ENCODE results near the gene HDAC4.
A peak's percentile ranks its signal among the peaks of the same experiment; 100 is the strongest.

HDAC4 gene

DNA sequence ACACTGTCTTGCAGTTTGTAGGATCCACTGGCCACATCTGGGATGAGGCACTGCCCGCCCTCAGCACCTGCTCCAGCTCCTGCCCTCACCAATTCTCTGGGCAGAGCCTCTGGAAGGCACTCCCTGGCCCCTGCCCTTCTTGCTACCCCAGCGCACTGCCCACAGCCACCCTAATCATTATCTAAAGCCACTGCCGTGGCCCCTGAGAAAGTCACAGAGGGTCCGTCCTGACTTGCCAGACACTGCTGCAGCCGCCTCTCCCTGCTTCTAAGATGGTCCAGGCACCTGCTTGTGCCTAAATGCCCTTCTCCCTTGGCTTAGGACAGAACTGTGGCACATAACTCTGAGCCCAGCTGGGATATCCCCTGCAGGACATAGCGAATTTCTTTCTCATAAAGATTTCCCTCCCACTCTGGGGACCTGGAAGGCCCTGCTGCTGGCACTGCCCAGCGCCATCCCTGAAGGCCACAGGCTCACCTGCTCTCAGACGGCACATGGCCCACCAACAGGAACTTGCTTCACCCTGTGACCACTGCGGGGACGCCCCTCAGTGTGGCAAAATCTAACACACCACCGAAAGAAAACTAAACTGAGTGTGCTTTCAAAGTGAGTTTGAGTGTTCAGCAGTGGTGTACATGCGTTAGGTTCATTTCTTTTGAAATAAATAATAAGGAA, 244.9 kb downstream of the HDAC4 start:
- DNase-seq (ENCODE audit: low read depth in 2 of 2), result no peak

DNA sequence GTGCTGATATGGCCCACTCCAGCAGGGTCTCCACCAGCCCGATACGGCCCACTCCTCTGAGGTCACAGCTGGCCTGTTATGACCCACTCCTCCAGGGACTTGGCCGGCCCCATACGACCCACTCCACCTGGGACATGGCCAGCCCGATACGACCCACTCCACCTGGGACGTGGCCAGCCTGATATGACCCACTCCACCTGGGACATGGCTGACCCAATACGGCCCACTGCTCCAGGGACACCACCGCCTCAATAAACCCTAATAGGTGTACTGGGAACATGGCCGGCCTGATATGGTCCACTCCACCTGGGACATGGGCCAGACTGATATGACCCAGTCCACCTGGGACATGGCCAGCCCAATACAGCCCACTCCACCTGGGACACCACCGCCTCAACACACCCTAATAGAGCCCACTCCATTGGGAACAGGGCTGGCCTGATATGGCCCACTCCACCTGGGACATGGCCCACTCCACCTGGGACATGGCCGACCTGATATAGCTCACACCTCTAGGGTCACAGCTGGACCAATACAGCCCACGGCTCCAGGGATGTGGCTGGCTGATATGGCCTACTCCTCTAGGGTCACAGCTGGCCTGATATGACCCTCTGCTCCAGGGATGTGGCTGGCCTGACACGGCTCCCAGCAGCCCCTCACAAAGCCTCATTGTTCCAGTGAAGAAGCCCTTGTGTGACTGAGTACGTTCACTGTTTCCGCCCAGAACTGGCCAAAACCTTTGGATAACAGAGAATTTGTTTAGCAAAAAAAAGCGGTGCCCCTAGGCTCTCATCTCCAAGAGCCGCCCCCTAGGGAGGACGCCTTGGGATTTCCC, 245.6 kb downstream of the HDAC4 start:
- DNase-seq (ENCODE audit: low read depth in 2 of 2), result no peak

DNA sequence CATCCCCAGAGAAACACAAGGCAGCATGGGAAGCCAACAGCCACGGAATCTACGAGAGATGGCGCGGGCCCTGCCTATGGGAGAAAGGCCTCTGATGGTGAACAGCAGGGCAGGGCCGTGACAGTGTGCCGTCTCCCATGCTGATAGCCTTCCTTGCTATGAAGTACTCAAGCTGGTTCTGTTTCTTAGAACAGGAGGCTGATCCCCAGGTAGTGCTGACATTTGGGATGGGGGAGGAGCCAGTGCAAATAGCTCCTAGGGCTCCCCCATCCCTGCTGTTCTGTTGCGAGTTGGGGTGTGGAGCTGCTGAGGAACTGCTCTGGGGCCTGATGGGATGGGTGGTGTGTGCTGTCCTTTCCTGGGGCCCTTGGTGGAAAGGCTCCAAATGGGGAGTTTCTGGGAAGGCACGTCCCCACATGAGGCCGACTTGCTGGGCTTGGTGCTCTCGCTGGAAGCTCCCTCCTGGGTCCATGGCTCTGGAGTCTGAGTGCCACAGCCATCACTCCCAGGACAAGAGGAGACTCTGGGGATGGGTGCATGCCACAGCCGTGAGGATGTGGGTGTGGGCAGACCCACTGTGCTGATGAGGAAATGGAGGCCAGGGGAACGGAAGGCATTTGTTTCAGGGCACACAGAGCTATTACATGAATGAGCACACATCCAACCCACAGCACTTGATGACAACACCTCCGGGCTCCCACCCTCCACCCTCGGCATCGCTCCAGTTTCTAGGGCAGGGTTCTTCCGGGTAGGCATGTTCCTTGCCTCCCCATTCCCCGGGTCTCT, 246.8 kb downstream of the HDAC4 start:
- no peak for DNase-seq (ENCODE audit: low read depth in 2 of 2)

DNA sequence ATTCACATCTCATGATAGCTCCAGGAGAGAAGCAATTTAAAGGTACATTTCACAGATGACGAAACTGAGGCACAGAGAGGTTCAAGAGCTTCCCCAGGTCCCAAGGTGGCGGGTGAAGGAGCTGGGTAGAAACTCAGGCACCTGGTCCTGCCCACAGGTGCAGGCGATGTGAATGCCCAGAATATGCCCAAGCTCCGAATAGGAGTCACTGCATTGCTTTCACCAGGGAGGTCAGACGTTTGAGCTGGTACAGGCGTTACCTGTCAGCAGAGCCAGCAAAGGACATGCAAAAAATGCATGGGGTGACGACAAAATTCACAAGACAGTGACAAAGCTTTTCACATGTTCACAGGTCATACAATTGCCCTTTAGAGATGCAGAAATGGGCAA, 247.9 kb downstream of the HDAC4 start:
- DNase-seq (ENCODE audit: low read depth in 2 of 2), result no peak

DNA sequence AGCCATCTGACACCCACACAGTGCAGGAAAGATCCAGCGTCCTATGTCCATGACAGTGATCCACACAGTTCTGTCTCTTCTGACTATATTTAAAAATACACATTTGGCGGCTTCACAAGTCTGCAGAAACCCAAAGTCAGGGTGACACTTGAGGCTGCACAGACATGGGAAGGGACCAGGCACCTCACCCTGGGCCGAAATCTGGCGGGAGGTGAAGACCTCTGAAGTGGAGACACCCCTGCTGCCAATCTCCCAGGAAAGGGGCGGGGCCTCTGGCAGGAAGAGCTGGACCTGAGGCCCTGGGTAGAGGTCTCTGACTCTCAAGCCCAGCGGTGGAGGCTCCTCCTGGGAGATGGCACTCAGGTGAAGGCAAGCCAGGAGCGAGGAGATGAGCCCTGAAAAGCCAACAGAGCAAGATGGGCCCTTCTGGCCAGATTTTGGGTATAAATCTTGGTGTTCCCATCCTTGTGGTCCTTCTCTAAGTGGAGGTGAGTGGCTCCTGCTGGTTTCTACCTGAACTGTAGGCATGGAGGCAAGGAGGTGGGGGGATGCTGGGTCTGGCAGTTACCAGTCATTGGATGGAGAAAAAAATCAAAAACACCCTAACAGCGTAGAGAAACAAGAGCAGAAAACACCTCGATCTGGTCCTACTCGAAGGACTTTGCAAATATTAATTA, 248.4 kb downstream of the HDAC4 start:
- DNase-seq (ENCODE audit: low read depth in 2 of 2), result no peak

DNA sequence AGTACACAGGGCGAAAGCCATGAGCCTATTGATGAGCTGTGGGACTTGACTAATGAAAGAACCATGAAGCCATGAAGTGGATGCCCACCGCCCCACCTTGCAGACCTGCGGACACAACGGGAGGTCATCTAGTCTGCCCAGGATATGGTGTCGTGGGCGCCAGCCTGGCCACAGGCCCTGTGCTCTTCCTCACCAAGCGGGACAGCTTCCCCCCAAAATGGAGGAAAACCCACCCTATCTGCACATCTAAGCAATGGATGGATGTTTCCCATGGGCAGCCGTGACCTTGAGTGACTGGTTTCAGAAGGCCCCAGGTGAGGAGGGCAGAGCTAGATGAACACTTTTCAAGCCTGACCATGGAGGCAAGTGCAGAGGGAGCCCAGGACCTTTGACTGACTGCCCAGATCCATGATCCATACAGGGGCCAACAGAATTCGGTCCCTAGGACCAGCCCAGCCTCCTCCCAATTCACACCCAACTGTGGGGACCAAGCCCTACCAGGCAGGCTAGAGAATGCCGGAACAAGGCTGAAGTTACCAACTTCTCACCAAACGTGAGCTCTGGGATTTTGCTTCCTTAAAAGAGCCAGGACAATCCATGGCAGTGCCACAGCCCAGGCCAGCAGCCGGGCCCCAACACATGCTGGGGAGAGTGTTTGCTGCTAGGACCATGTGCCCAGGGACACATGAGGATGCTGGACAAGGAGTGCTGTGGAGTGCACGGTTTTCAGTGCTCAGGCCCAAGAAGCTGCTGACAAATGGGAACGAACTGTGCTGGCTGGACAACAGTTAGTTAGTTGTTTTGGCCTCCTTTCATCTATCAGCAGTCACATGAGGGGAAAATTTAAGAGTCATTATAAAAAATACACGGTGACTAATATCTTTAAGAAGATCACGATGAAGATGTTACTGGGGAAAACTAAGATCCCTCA, 249.4 kb downstream of the HDAC4 start:
- no peak for DNase-seq (ENCODE audit: low read depth in 2 of 2)

DNA sequence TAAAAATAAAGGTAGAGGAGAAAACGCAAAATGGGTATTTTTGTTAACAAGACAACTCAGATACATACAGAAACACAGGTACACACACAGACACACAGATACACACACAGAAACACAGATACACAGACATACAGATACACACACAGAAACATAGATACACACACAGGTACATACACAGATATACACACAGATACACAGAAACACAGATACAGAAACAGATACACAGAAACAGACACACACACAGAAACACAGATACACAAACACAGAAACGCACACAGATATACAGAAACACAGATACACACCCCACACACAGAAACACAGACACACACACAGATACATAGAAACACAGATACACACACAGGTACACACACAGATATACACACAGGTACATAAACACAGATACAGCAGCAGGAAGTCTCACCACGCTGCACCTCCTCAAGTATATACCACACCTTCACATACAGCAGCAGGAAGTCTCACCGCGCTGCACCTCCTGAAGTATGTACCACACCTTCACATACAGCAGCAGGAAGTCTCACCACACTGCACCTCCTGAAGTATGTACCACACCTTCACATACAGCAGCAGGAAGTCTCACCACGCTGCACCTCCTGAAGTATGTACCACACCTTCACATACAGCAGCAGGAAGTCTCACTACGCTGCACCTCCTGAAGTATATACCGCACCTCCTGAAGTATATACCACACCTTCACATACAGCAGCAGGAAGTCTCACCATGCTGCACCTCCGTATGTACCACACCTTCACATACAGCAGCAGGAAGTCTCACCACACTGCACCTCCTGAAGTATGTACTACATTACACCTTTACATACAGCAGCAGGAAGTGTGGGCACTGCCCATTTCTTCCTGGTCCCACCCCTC, 250.5 kb downstream of the HDAC4 start:
- no peak for DNase-seq (ENCODE audit: low read depth in 2 of 2)

DNA sequence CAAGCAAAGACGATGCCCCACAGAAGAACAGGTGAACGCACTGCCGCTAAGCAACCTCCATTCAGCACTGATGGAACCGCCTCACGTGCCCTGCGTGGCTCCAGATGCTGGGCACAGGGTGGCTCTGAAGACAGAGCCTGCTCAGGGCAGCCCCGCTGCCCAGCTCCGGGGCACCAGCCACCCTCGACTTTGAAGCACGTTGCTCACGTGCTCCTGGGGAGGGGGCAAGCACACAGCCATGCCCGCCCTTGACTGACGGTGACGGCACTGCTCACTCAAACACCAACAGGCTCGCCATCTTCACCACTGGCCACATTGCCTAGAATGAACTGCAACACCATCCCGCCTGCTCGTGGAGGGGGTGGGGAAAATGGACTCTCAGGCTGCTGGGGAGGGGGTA, 251.3 kb downstream of the HDAC4 start:
- no peak for DNase-seq (ENCODE audit: low read depth in 2 of 2)

DNA sequence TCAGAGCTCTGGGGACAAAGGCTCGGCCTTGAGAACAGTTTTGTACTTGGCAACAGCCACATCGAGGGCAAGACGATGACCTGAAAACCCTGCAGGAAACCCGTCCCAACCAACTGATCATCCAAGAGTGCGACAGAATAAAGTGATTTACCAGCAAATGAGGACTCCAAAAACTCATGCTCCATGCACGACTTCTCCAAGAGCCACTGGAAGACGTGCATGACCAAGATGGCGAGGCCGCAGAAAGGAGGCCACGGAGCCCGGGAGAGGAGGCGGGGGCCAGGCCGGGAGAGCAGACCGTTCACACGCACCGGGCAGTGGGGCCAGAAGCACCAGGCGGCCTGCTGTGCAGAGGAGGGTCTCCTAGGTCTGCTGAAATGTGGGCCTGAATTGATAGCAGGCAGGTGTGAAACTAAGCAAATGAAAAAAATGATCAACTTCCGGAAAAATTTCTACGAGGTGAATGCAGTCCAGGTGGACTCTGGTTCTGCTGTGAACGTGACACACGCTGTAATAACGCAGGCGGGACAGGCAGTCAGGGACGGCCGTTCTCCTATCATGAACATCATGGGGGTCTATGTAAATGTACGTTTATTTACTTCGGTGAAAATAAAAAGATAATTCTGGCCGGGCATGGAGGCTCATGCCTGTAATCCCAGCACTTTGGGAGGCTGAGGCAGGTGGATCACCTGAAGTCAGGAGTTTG, 252.2 kb downstream of the HDAC4 start:
- no peak for DNase-seq (ENCODE audit: low read depth in 2 of 2)

DNA sequence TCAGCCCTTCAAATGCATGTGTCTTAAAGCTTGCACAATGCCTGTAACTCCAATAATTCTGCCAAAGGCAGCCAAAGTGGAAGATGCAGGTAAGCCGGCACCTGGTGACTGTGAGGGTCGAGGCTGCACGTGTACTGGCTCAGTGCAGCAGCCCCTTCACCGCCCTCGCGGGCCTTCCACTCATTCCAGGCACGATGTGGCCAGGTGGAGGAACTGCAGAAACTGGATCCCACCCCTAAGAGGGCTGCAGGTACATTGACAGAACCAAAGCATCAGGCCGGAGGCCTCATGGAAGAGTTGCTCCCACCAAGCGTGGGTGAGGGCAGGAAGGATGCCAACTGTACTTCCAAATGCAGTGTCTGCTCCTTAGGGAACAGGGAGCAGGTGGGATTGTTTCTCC, 253.4 kb downstream of the HDAC4 start:
- no peak for DNase-seq (ENCODE audit: low read depth in 2 of 2)

DNA sequence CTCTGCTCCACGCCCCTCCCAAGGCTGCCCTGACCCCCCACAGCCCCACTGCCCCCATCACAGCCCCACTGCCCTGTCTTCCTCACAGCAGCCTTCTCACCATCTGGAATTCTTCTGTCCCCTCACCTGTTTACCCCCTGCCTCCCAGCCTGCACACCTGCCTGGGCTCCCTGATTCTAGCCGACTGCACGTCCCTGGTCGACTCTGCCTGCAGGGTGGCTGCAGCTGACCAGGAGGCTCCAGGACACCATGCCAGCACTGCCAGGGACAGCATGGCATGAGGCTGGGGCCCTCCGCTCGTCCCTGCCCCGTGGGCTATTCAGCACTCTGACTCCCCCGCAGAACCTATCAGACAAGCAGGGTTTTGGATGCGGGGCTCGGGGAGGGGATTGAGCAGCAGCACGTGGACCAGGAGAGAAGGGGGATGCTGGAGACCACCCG, 254.1 kb downstream of the HDAC4 start:
- no peak for DNase-seq (ENCODE audit: low read depth in 2 of 2)

DNA sequence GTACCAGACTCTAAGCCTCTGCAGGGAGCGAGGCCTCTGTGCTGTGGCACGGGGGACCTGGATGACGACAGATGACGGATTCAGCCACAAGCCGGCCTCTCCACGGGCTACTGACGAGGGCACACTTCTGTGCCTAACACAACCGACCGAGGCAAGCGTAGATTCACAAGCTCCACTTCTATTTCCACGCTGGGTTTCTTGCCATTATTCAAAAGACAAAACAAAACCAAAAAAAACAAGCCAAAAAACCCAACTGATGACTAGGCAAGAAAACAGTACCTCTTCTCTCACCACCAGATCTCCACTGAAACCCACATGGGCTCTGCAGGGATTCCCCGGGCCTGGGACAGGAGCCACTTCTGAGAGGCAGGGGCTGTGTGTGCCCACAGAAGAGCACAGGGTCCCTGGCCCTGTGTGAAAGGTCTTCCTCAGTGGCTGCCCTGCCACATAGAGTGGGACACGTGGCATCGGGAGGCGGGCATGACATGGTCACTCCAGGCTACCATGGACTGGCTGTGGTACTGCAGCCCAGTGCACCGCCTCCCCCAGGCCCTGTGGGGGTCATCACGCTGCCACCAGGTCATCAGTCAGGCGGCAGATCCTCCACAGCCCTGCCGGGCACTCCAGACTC, 254.7 kb downstream of the HDAC4 start:
- no peak for DNase-seq (ENCODE audit: low read depth in 2 of 2)

DNA sequence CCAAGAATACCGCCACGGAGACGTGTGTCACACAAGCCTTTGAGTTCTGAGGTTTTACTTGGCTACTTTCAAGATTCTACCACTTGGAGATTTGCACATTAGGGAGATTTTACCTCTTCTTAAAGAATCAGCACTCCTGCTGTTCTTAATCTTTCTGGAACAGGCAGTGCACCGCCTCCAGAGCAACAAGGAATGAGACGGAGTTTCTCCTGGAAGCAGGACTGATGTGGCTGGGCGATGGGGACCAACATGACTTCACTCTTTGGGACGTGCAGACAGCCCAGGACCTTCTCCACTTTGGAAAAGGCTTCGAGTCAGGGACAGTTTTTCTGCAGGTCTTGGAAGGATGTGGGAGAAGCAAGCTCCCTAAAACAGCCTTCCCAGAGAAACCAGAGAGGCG, 255.2 kb downstream of the HDAC4 start:
- no peak for DNase-seq (ENCODE audit: low read depth in 2 of 2)

DNA sequence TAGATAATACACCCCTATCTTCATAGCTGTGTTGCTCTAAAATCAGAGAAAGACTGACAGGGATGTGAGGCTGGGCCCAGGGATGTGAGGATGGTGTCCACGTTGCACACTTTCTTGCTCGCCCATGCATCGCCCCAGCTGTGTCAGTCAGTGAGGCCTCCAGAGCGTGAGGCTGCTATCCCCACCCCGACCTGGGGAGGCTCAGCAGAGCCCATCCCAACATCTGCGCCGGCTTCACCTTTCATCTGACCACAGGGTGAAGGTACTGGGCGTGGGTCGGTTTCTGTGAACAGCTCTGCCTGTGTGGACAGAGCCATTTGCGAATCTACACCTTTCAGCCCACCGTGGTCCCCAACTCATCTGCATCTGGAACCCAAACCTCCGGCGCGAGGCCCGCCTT, 255.7 kb downstream of the HDAC4 start:
- no peak for DNase-seq (ENCODE audit: low read depth in 2 of 2)

DNA sequence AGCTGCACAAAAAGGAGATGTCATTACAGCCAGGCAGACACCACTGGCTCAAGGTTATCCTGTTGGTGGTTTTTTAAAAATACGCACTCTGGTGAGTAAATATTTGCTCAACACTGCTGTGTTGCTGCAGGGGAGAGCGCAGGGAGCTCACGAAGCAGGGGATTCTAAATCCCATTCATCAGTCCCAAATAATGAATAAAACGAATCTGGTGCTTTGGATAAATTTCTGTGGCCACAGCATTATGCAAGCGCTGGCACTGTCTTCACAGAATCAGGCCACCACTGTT, 256.2 kb downstream of the HDAC4 start:
- DNase-seq (ENCODE audit: low read depth in 2 of 2), result no peak

DNA sequence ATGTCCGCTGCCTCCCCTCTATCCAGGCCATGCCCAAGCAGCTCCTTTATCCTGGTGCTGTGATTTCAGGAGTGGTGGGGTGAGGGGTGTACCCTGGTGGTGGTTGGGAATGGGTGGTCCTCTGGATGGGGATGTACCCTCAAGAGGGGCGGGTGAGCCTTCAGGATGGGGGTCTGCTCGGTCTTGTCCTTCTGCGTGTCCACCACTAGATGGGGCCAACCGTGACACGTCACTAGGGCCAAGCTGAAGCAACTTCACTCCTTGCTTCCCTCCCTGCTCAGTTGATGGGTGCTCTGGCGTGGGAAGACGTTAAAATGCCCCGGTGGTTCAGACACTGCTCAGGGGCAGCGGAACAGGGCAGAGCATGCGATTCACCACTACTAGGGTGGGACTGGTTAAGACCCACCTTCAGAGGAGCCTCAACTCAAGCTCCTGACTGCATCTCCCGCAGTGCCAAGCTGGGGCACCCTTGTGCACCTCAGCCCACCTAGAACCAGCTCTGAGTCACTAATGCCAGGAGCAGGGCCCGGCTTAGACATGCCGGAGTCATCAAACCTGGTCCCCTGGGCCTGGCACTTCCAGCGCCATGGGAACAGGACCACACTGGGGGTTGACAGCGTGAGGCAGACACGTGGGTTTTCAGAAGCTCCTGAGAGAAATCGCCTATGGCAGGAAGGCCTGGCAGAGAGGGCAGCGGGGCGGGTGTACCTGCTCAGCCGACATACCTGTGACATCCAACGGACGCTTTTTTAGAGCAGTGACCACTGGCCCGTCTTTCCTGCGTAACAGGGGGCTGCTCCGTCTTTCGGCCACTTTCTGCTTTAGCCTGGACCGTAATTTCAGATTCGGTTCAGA, 256.7 kb downstream of the HDAC4 start:
- peak; percentile 10 to 20 for DNase-seq (ENCODE audit: low read depth in 2 of 2)

DNA sequence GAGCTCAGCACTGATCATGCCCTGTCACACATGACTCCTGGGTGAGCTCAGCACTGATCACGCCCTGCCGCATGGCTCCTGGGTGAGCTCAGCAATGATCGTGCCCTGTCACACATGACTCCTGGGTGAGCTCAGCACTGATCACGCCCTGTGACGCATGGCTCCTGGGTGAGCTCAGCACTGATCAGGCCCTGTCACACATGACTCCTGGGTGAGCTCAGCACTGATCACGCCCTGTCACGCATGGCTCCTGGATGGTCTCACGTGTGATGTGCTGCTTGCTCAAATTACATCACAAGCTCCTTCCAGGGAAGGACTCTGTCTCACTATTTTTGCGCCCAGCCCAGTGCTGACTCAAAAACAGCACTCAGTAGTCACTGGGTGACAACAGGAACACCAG, 258.0 kb downstream of the HDAC4 start:
- no peak for DNase-seq (ENCODE audit: low read depth in 2 of 2)

DNA sequence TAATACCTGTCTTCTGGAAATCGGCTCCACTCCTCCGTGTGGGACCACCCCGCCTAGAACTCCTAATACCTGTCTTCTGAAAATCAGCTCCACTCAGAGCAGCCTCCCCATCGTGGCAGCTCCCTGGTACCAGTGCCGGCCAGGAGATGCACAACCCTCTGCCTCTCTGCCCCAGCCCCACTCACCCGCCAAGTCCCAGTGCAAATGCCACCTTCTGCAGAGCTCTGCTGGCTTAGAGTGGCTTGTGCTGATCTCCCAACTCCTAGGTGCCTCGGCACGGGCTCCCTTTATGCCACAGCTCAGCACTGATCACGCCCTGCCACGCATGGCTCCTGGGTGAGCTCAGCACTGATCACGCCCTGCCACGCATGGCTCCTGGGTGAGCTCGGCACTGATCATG, 258.5 kb downstream of the HDAC4 start:
- DNase-seq (ENCODE audit: low read depth in 2 of 2), result no peak

All from fibroblast of skin of left quadriceps (primary cell).